ENCODE data around the gene MPG.
"Not testable (repeated sequence)": the region's sequence is repeated elsewhere in the genome, so short reads cannot be mapped to it uniquely, and the experiment has no call there.

Gene MPG, protein sequence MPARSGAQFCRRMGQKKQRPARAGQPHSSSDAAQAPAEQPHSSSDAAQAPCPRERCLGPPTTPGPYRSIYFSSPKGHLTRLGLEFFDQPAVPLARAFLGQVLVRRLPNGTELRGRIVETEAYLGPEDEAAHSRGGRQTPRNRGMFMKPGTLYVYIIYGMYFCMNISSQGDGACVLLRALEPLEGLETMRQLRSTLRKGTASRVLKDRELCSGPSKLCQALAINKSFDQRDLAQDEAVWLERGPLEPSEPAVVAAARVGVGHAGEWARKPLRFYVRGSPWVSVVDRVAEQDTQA

DNA sequence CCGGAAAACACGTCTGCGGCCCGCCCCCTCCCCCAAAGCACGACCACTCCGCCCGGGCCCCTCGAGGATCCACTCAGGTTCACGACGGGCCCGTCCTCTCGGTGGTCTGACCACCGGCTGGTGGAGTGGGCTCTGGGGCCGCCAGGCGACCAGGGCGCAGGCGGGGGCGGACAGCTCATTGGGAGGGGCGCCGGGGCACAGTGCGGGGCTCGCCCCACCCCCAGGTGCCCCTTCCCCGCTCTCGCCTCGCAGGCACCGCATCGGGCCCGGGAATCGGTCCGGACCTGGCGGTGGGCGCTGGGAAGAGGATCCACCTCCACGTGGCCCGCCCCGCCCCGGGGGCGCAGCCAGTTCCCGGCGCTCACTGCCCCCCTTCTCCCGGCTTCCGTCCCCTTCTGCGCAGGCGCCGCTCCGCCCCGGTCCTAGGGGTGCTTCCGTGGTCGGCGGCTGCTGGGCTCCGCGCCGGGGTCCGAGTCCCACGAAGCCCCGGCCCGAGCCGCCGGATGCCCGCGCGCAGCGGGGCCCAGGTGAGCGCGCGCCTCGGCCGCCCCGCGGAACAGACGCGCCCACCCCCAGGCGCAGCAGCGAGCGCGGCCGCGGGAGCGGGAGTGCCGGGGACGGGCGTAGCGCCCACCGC, at the start of gene MPG:
MPG (plus strand) TSS at position 419 of the 637 bp plus-strand sequence; CDS start at position 504, 85 bp downstream.
- Histone ChIP-seq H3K27ac (ENCODE audit: low read depth, low read length) (peak within 1 kb of the TSS; percentile 82), H3K36me3 (ENCODE audit: control insufficient read depth in 5 of 5, insufficient read depth in 5 of 5, low read length in 5 of 5) (peaks cover 0 to 20% (median 14%) of the 10 kb centered on the region in 5 donors), H3K4me1 (ENCODE audit: control insufficient read depth in 5 of 5, insufficient read depth in 5 of 5, low read length in 5 of 5) (peaks cover 7 to 62% (median 54%) of the 10 kb centered on the region in 5 donors), H3K27me3 (ENCODE audit: control insufficient read depth in 5 of 5, insufficient read depth in 4 of 5, low read length in 5 of 5) (peaks cover 0 to 1% (median 0%) of the 10 kb centered on the region in 5 donors), H3K9ac (ENCODE audit: low read length in 5 of 5) (peak within 1 kb of the TSS; percentile 26 to 91 (median 83)), H3K4me3 (ENCODE audit: low read depth in 1 of 5, low read length in 5 of 5) (peak within 1 kb of the TSS; percentile 57 to 84 (median 80)), H3K9me3 (ENCODE audit: control insufficient read depth in 5 of 5, low read length in 5 of 5) (no peaks in the 10 kb centered on the region)

DNA sequence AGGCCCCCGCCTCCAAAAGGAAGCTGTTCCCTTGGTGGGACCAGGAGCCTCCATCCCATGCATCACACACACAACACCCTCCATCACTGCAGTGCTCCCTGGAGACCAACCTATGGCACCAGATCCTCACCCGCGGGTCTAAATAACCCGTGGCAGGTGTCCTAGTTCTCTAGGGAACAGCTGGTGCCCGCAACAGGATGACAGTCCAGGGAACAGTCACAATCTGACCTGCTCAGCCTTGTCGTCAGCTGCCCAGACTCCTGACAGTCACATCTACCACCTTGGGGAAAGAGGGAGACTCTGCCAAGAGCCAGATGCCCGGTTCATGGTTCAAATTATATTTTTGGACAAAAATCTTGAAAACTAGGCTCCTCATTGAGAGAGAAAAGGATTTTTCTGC, 47.4 kb upstream of the MPG start:
- not testable (repeated sequence) for H3K27me3 ChIP-seq (ENCODE audit: control insufficient read depth in 5 of 5, insufficient read depth in 4 of 5, low read length in 5 of 5); H3K9ac ChIP-seq (ENCODE audit: low read length in 5 of 5); H3K36me3 ChIP-seq (ENCODE audit: control insufficient read depth in 5 of 5, insufficient read depth in 5 of 5, low read length in 5 of 5); H3K9me3 ChIP-seq (ENCODE audit: control insufficient read depth in 5 of 5, low read length in 5 of 5); H3K27ac ChIP-seq (ENCODE audit: low read depth, low read length); H3K4me3 ChIP-seq (ENCODE audit: low read depth in 1 of 5, low read length in 5 of 5)
- peaks cover 0 to 16% (median 7%) of the 10 kb centered on the region in 5 donors for H3K4me1 ChIP-seq (ENCODE audit: control insufficient read depth in 5 of 5, insufficient read depth in 5 of 5, low read length in 5 of 5)

DNA sequence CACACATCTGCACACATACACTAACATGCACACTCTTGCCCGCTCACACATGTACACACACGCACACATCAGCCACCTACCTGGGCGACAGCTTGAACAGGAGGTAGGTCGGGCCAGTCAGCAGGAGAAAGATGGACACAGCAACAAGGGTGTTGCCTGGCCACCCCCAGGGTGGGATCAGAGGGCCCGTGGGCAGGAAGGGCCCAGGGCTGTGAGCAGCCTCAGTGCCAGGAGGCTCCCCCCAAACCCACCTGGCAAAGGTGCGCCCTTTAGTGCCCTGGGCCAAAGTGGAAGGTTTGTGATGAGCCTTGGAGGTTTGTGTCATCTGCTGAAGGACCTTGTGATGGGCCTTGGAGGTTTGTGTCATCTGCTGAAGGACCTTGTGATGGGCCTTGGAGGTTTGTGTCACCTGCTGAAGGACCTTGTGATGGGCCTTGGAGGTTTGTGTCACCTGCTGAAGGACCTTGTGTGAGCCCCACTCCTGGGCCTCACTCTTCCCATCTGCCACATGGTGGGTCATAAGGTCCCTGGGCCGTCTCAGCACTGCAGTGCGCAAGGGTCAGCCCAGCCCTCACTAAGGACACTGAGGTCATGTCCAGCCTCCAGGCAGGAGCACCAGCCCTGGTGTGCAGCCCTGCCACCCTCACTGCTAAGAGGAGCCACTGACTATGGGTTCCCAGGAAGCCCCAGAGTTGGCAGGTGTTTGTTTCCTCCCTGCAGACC, 44.7 kb upstream of the MPG start:
- H3K36me3 ChIP-seq (ENCODE audit: control insufficient read depth in 5 of 5, insufficient read depth in 5 of 5, low read length in 5 of 5); H3K9me3 ChIP-seq (ENCODE audit: control insufficient read depth in 5 of 5, low read length in 5 of 5); H3K27ac ChIP-seq (ENCODE audit: low read depth, low read length); H3K27me3 ChIP-seq (ENCODE audit: control insufficient read depth in 5 of 5, insufficient read depth in 4 of 5, low read length in 5 of 5); H3K4me3 ChIP-seq (ENCODE audit: low read depth in 1 of 5, low read length in 5 of 5); H3K9ac ChIP-seq (ENCODE audit: low read length in 5 of 5): not testable (repeated sequence)
- H3K4me1 ChIP-seq (ENCODE audit: control insufficient read depth in 5 of 5, insufficient read depth in 5 of 5, low read length in 5 of 5), result peaks cover 0 to 16% (median 7%) of the 10 kb centered on the region in 5 donors

DNA sequence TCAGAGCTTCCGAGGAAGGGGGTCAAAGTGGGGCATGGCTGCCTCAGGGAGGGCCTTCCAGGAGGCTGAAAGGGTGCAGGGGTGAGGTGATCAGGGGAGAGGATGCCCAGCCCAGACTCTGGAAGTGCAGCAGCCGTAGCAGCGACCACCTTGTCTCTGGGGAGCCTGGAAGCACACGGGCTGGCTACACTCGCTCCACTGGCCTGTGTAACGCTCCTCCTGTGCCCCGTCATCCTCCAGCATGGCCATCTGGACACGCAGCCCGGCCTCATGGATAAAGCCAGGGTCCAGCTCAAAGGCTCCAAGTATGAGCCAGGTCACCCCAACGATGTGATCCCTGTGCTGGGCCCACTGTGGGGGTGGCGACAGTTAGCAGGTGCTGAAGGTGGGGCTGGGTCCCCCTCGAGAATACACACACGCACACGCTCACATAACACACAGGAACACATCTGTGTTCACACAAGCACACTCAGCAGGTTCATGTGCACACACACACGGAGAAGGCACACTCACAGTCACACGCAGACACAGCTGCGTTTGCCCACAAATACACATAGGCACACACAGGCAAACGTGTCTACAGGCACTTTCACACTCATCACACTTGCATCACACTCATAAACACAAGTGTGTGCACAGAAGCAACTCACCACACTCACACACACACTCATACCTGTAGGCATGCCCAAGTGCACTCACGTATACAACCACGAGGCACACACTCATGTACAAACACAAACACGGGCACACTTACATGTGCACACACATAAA, 44.0 kb upstream of the MPG start:
- H3K27me3 ChIP-seq (ENCODE audit: control insufficient read depth in 5 of 5, insufficient read depth in 4 of 5, low read length in 5 of 5), result no peaks in the 10 kb centered on the region
- peaks cover 0 to 16% (median 7%) of the 10 kb centered on the region in 5 donors for H3K4me1 ChIP-seq (ENCODE audit: control insufficient read depth in 5 of 5, insufficient read depth in 5 of 5, low read length in 5 of 5)
- H3K9me3 ChIP-seq (ENCODE audit: control insufficient read depth in 5 of 5, low read length in 5 of 5), result no peaks in the 10 kb centered on the region
- no peak overlapping the region for H3K9ac ChIP-seq (ENCODE audit: low read length in 5 of 5)
- no peak overlapping the region for H3K4me3 ChIP-seq (ENCODE audit: low read depth in 1 of 5, low read length in 5 of 5)
- no peak overlapping the region for H3K27ac ChIP-seq (ENCODE audit: low read depth, low read length)
- no peaks in the 10 kb centered on the region for H3K36me3 ChIP-seq (ENCODE audit: control insufficient read depth in 5 of 5, insufficient read depth in 5 of 5, low read length in 5 of 5)

DNA sequence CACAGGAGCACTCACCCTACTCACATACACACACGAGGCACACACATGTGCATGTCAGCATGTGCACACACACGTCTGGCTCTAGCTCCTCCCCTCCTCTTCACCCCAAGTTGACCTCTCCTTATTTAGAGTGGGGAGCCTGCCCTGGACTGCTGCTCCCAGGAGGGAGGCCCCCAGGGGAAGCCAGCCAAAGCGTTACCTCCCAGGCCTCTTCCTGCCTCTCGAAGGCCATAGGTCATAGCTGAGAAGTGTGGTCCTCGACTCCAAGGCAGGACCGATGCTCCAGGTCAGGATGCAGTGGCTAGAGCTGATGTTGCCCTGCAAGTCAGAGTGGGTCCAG, 43.4 kb upstream of the MPG start:
- H3K9ac ChIP-seq (ENCODE audit: low read length in 5 of 5), result no peak overlapping the region
- H3K27ac ChIP-seq (ENCODE audit: low read depth, low read length), result no peak overlapping the region
- no peak overlapping the region for H3K4me3 ChIP-seq (ENCODE audit: low read depth in 1 of 5, low read length in 5 of 5)
- H3K9me3 ChIP-seq (ENCODE audit: control insufficient read depth in 5 of 5, low read length in 5 of 5), result no peaks in the 10 kb centered on the region
- H3K4me1 ChIP-seq (ENCODE audit: control insufficient read depth in 5 of 5, insufficient read depth in 5 of 5, low read length in 5 of 5), result peaks cover 0 to 16% (median 7%) of the 10 kb centered on the region in 5 donors
- no peaks in the 10 kb centered on the region for H3K36me3 ChIP-seq (ENCODE audit: control insufficient read depth in 5 of 5, insufficient read depth in 5 of 5, low read length in 5 of 5)
- no peaks in the 10 kb centered on the region for H3K27me3 ChIP-seq (ENCODE audit: control insufficient read depth in 5 of 5, insufficient read depth in 4 of 5, low read length in 5 of 5)

DNA sequence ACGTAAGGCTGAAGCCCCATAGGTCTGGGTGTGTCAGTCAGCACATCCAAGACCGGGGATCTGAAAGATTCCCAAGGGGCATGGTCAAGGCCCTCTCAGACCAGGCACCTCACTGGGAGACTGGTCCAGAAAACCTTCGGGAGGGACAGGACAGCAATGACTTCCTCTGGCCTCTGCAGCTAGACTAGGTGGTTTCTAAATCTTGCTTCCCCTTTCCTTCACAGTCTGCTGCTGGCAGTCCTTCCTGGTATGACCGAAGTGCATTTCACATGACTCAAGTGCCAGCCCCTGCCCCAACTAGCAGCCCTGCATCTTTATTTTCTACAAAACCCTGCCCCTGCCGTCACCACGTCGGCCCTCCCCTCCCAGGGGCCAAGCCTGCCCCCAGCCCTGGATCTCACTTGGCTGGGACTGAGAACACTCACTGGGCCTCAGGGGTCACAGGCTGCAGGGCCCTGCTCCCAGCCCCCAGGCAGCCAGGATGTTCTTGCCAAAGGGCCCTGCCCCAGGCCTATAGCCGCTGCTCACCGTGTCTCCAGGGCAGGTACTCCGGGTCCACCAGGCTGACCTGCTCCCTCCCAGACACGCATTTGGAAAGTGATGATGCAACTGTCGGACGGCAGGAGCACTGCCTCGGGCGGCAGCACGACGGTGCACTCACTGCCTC, 42.9 kb upstream of the MPG start:
- H3K36me3 ChIP-seq (ENCODE audit: control insufficient read depth in 5 of 5, insufficient read depth in 5 of 5, low read length in 5 of 5), result no peaks in the 10 kb centered on the region
- H3K27ac ChIP-seq (ENCODE audit: low read depth, low read length), result no peak overlapping the region
- no peaks in the 10 kb centered on the region for H3K9me3 ChIP-seq (ENCODE audit: control insufficient read depth in 5 of 5, low read length in 5 of 5)
- peaks cover 0 to 16% (median 7%) of the 10 kb centered on the region in 5 donors for H3K4me1 ChIP-seq (ENCODE audit: control insufficient read depth in 5 of 5, insufficient read depth in 5 of 5, low read length in 5 of 5)
- no peak overlapping the region for H3K4me3 ChIP-seq (ENCODE audit: low read depth in 1 of 5, low read length in 5 of 5)
- no peak overlapping the region for H3K9ac ChIP-seq (ENCODE audit: low read length in 5 of 5)
- H3K27me3 ChIP-seq (ENCODE audit: control insufficient read depth in 5 of 5, insufficient read depth in 4 of 5, low read length in 5 of 5), result no peaks in the 10 kb centered on the region

DNA sequence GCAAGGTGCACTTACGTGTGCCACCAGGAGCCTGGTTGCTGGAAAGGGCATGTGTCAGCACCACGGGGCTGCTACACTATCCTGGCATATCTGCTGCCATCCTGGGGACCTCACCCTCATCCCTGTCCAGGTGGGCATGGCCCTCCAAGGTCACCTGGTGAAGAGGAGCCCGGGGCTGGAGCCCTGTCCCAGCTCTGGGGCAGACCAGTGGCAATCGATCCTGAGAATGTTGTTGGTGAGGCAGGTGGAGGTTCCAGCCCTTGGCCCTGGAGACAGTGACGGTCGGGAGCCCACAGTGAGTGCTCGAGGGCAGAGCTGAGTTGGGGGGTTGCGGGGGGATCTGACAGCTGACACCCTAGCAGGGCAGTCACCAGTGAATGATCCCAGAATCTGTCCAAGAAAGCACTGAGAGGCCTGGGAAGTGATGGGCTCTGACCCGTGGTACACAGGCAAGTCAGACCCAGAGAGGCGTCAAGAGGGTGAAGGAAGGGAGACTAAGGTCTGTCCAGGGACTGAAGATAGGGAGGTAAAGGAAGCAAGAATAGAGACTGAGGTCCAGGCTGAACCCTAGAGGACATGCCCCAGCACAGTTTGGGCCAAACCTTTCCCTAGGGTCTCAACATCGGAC, 42.2 kb upstream of the MPG start:
- no peak overlapping the region for H3K27ac ChIP-seq (ENCODE audit: low read depth, low read length)
- no peak overlapping the region for H3K9ac ChIP-seq (ENCODE audit: low read length in 5 of 5)
- no peaks in the 10 kb centered on the region for H3K9me3 ChIP-seq (ENCODE audit: control insufficient read depth in 5 of 5, low read length in 5 of 5)
- H3K27me3 ChIP-seq (ENCODE audit: control insufficient read depth in 5 of 5, insufficient read depth in 4 of 5, low read length in 5 of 5), result no peaks in the 10 kb centered on the region
- no peak overlapping the region for H3K4me3 ChIP-seq (ENCODE audit: low read depth in 1 of 5, low read length in 5 of 5)
- no peaks in the 10 kb centered on the region for H3K36me3 ChIP-seq (ENCODE audit: control insufficient read depth in 5 of 5, insufficient read depth in 5 of 5, low read length in 5 of 5)
- H3K4me1 ChIP-seq (ENCODE audit: control insufficient read depth in 5 of 5, insufficient read depth in 5 of 5, low read length in 5 of 5), result peaks cover 0 to 16% (median 7%) of the 10 kb centered on the region in 5 donors

DNA sequence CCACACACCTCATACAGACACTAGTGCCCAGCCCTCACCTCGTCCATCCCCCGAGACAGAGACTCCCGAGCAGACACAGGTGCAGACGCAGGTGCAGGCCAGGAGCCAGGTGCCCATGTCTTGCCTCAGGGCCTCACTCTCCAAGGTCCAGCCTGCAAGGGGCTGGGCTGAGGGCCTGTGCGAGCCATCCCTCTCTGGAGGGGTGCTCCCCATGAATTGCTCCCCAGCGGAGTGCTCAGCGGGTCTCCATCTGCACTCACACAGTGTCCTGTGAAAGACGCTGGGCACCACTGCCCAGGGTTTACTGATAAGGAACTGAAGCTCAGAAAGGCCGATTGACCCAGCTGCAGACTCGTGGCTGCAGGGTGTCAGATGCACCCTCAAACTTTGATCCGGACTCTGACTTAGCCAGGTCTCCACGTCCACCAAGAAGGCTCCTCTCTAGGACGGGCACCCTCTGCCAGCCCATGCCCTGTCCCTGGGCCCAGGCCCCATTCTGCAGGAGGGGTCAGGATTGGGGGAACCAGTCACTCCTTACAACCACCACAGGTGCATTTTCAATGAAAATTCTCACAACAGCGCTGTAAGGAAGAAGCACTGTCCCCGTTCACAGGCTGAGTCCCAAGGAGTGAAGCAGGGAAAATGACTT, 41.6 kb upstream of the MPG start:
- Histone ChIP-seq H3K4me1 (ENCODE audit: control insufficient read depth in 5 of 5, insufficient read depth in 5 of 5, low read length in 5 of 5) (peaks cover 0 to 16% (median 7%) of the 10 kb centered on the region in 5 donors), H3K27me3 (ENCODE audit: control insufficient read depth in 5 of 5, insufficient read depth in 4 of 5, low read length in 5 of 5) (no peaks in the 10 kb centered on the region)

DNA sequence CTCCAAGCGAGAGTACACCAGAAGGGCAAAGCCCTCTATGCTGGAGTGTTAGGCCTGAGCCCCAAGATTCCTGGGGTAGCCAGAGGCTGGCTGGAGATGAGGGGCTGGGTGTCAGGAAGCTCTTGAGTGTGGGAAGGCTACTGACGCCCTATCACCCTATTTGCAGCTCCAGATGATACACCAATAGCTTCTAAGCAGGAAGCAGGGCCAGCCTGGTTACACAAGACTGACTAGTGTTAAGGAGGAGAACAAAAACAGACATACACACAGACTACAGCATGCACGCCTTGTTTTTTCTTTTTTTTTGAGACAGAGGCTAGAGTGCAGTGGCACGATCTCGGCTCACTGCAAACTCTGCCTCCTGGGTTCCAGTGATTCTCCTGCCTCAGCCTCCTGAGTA, 40.5 kb upstream of the MPG start:
- Histone ChIP-seq H3K4me1 (ENCODE audit: control insufficient read depth in 5 of 5, insufficient read depth in 5 of 5, low read length in 5 of 5) (peaks cover 0 to 16% (median 10%) of the 10 kb centered on the region in 5 donors), H3K9ac (ENCODE audit: low read length in 5 of 5) (no peak overlapping the region), H3K27me3 (ENCODE audit: control insufficient read depth in 5 of 5, insufficient read depth in 4 of 5, low read length in 5 of 5) (no peaks in the 10 kb centered on the region), H3K36me3 (ENCODE audit: control insufficient read depth in 5 of 5, insufficient read depth in 5 of 5, low read length in 5 of 5) (peaks cover 0 to 5% (median 0%) of the 10 kb centered on the region in 5 donors), H3K9me3 (ENCODE audit: control insufficient read depth in 5 of 5, low read length in 5 of 5) (no peaks in the 10 kb centered on the region), H3K4me3 (ENCODE audit: low read depth in 1 of 5, low read length in 5 of 5) (no peak overlapping the region), H3K27ac (ENCODE audit: low read depth, low read length) (no peak overlapping the region)

More for the DNA sequence above, 41.6 kb upstream of the MPG start:
- Histone ChIP-seq H3K9me3 (ENCODE audit: control insufficient read depth in 5 of 5, low read length in 5 of 5) (no peaks in the 10 kb centered on the region), H3K36me3 (ENCODE audit: control insufficient read depth in 5 of 5, insufficient read depth in 5 of 5, low read length in 5 of 5) (no peaks in the 10 kb centered on the region), H3K9ac (ENCODE audit: low read length in 5 of 5) (peak overlapping the region in 1 of 5 donors; percentile 4), H3K4me3 (ENCODE audit: low read depth in 1 of 5, low read length in 5 of 5) (no peak overlapping the region), H3K27ac (ENCODE audit: low read depth, low read length) (no peak overlapping the region)
